ENCODE measurements around the gene CABP7. TPM values are rescaled to one million over a fixed set of nuclear protein-coding genes. Genes with fewer than 3 reads are reported as not detected.
A peak's percentile ranks its signal among the peaks of the same experiment; 100 is the strongest.

The CABP7 gene
- polyA plus RNA-seq, 6 donors from 2014 or later: 0.08 to 0.11 (median 0.10) TPM; not detected in 2

- no peak for ATAC-seq (ENCODE audit: low read depth in 2 of 2)
- Mint-ChIP-seq H3K9me3 (no peaks in the 10 kb centered on the region), H3K27ac (no peak overlapping the region), H3K4me1 (peaks cover 7 to 14% (median 8%) of the 10 kb centered on the region in 3 donors), H3K36me3 (no peaks in the 10 kb centered on the region), H3K27me3 (peaks cover 24 to 72% (median 57%) of the 10 kb centered on the region in 3 donors), H3K4me3 (no peak overlapping the region)
- DNase-seq: no peak
Observed at GRCh38 chr22:29720811-29721323, 1.1 kb downstream of the CABP7 start.

- no peak for DNase-seq
- ATAC-seq (ENCODE audit: low read depth in 2 of 2): no peak
- H3K36me3 Mint-ChIP-seq: no peaks in the 10 kb centered on the region
- peaks cover 7 to 14% (median 12%) of the 10 kb centered on the region in 3 donors for H3K4me1 Mint-ChIP-seq
- H3K27ac Mint-ChIP-seq: no peak overlapping the region
- no peaks in the 10 kb centered on the region for H3K9me3 Mint-ChIP-seq
- peaks cover 16 to 59% (median 44%) of the 10 kb centered on the region in 3 donors for H3K27me3 Mint-ChIP-seq
- peak overlapping the region in 2 of 8 donors; percentile 19 to 20 for H3K4me3 Mint-ChIP-seq
Observed at GRCh38 chr22:29722151-29722550, 2.3 kb downstream of the CABP7 start.

GRCh38 chr22:29722587-29722986 lies 2.8 kb downstream of the CABP7 start:
- Mint-ChIP-seq H3K27me3 (peaks cover 14 to 55% (median 40%) of the 10 kb centered on the region in 3 donors), H3K4me3 (no peak overlapping the region), H3K36me3 (no peaks in the 10 kb centered on the region), H3K27ac (no peak overlapping the region), H3K4me1 (peaks cover 7 to 14% (median 12%) of the 10 kb centered on the region in 3 donors), H3K9me3 (no peaks in the 10 kb centered on the region)
- ATAC-seq (ENCODE audit: low read depth in 2 of 2) (no peak), DNase-seq (no peak)

- H3K36me3 Mint-ChIP-seq: peaks cover 0 to 2% of the 10 kb centered on the region in 2 donors
- no peak for DNase-seq
Observed at GRCh38 chr22:29723766-29724165, 4.0 kb downstream of the CABP7 start.

GRCh38 chr22:29724843-29725242 lies 5.0 kb downstream of the CABP7 start:
- Mint-ChIP-seq H3K27ac (no peak overlapping the region), H3K4me1 (peaks cover 0 to 4% (median 3%) of the 10 kb centered on the region in 3 donors), H3K36me3 (peaks cover 0 to 5% of the 10 kb centered on the region in 2 donors), H3K27me3 (peaks cover 3 to 33% (median 19%) of the 10 kb centered on the region in 3 donors), H3K4me3 (no peak overlapping the region), H3K9me3 (no peaks in the 10 kb centered on the region)
- ATAC-seq (ENCODE audit: low read depth in 2 of 2): no peak
- no peak for DNase-seq

More at GRCh38 chr22:29723766-29724165, 4.0 kb downstream of the CABP7 start:
- no peak for ATAC-seq (ENCODE audit: low read depth in 2 of 2)
- Mint-ChIP-seq H3K27ac (no peak overlapping the region), H3K9me3 (no peaks in the 10 kb centered on the region), H3K4me3 (no peak overlapping the region), H3K4me1 (peaks cover 7 to 12% (median 11%) of the 10 kb centered on the region in 3 donors), H3K27me3 (peaks cover 8 to 43% (median 30%) of the 10 kb centered on the region in 3 donors)

GRCh38 chr22:29726106-29726505 lies 6.3 kb downstream of the CABP7 start:
- no peak overlapping the region for H3K4me3 Mint-ChIP-seq
- H3K27ac Mint-ChIP-seq: no peak overlapping the region
- peaks cover 0 to 5% of the 10 kb centered on the region in 2 donors for H3K36me3 Mint-ChIP-seq
- peaks cover 3 to 32% (median 18%) of the 10 kb centered on the region in 3 donors for H3K27me3 Mint-ChIP-seq
- no peaks in the 10 kb centered on the region for H3K9me3 Mint-ChIP-seq
- DNase-seq: no peak
- ATAC-seq (ENCODE audit: low read depth in 2 of 2): no peak
- H3K4me1 Mint-ChIP-seq: peaks cover 0 to 4% (median 3%) of the 10 kb centered on the region in 3 donors

GRCh38 chr22:29726512-29727130 lies 6.8 kb downstream of the CABP7 start:
- peaks cover 0 to 4% (median 0%) of the 10 kb centered on the region in 3 donors for H3K4me1 Mint-ChIP-seq
- no peaks in the 10 kb centered on the region for H3K9me3 Mint-ChIP-seq
- H3K27ac Mint-ChIP-seq: no peak overlapping the region
- H3K4me3 Mint-ChIP-seq: no peak overlapping the region
- ATAC-seq (ENCODE audit: low read depth in 2 of 2): no peak
- DNase-seq: no peak
- peaks cover 3 to 27% (median 13%) of the 10 kb centered on the region in 3 donors for H3K27me3 Mint-ChIP-seq
- peaks cover 0 to 5% of the 10 kb centered on the region in 2 donors for H3K36me3 Mint-ChIP-seq

GRCh38 chr22:29727131-29727523 lies 7.3 kb downstream of the CABP7 start:
- Mint-ChIP-seq H3K36me3 (peaks cover 0 to 5% of the 10 kb centered on the region in 2 donors), H3K27ac (no peak overlapping the region), H3K4me1 (peaks cover 0 to 4% (median 0%) of the 10 kb centered on the region in 3 donors), H3K4me3 (no peak overlapping the region), H3K9me3 (no peaks in the 10 kb centered on the region), H3K27me3 (peaks cover 3 to 22% (median 11%) of the 10 kb centered on the region in 3 donors)
- DNase-seq: no peak
- no peak for ATAC-seq (ENCODE audit: low read depth in 2 of 2)

GRCh38 chr22:29729161-29729560 lies 9.4 kb downstream of the CABP7 start:
- Mint-ChIP-seq H3K4me3 (no peak overlapping the region), H3K36me3 (peaks cover 0 to 5% of the 10 kb centered on the region in 2 donors), H3K9me3 (no peaks in the 10 kb centered on the region), H3K4me1 (peaks cover 5 to 8% (median 6%) of the 10 kb centered on the region in 3 donors), H3K27me3 (peaks cover 3 to 6% (median 5%) of the 10 kb centered on the region in 3 donors), H3K27ac (no peak overlapping the region)
- ATAC-seq (ENCODE audit: low read depth in 2 of 2) (no peak), DNase-seq (no peak)

- Mint-ChIP-seq H3K36me3 (peaks cover 0 to 5% of the 10 kb centered on the region in 2 donors), H3K4me3 (peak overlapping the region in 2 of 8 donors; percentile 9 to 25)
- no peak for ATAC-seq (ENCODE audit: low read depth in 2 of 2)
Observed at GRCh38 chr22:29731058-29731850, 11.5 kb downstream of the CABP7 start.

GRCh38 chr22:29732883-29733282 lies 13.1 kb downstream of the CABP7 start:
- DNase-seq (no peak), ATAC-seq (ENCODE audit: low read depth in 2 of 2) (no peak)
- H3K36me3 Mint-ChIP-seq: peaks cover 8 to 14% of the 10 kb centered on the region in 2 donors
- no peak overlapping the region for H3K4me3 Mint-ChIP-seq
- H3K27ac Mint-ChIP-seq: peak overlapping the region in 1 of 6 donors; percentile 14
- H3K9me3 Mint-ChIP-seq: no peaks in the 10 kb centered on the region
- H3K27me3 Mint-ChIP-seq: no peaks in the 10 kb centered on the region
- peaks cover 8 to 15% (median 9%) of the 10 kb centered on the region in 3 donors for H3K4me1 Mint-ChIP-seq

More at GRCh38 chr22:29731058-29731850, 11.5 kb downstream of the CABP7 start:
- Mint-ChIP-seq H3K27ac (peak overlapping the region in 1 of 6 donors; percentile 91), H3K4me1 (peaks cover 9 to 15% (median 11%) of the 10 kb centered on the region in 3 donors), H3K9me3 (no peaks in the 10 kb centered on the region), H3K27me3 (no peaks in the 10 kb centered on the region)
- no peak for DNase-seq

GRCh38 chr22:29733362-29734201 lies 13.8 kb downstream of the CABP7 start:
- no peaks in the 10 kb centered on the region for H3K9me3 Mint-ChIP-seq
- H3K27me3 Mint-ChIP-seq: no peaks in the 10 kb centered on the region
- H3K4me3 Mint-ChIP-seq: no peak overlapping the region
- H3K27ac Mint-ChIP-seq: peak overlapping the region in 2 of 6 donors; percentile 51 to 67
- peaks cover 8 to 15% of the 10 kb centered on the region in 2 donors for H3K36me3 Mint-ChIP-seq
- ATAC-seq (ENCODE audit: low read depth in 2 of 2): peak in 1 of 2 donors; percentile 27
- H3K4me1 Mint-ChIP-seq: peaks cover 8 to 15% (median 9%) of the 10 kb centered on the region in 3 donors
- DNase-seq: no peak

- H3K36me3 Mint-ChIP-seq: peaks cover 8 to 10% of the 10 kb centered on the region in 2 donors
- H3K9me3 Mint-ChIP-seq: no peaks in the 10 kb centered on the region
- ATAC-seq (ENCODE audit: low read depth in 2 of 2) (no peak), DNase-seq (no peak)
- H3K27me3 Mint-ChIP-seq: no peaks in the 10 kb centered on the region
- peak overlapping the region in 1 of 6 donors; percentile 67 for H3K27ac Mint-ChIP-seq
- peaks cover 8 to 15% (median 9%) of the 10 kb centered on the region in 3 donors for H3K4me1 Mint-ChIP-seq
- peak overlapping the region in 1 of 8 donors; percentile 13 for H3K4me3 Mint-ChIP-seq
Observed at GRCh38 chr22:29734406-29734805, 14.6 kb downstream of the CABP7 start.

All from naive B cell (primary cell).